Stimulated activated CD4-positive, alpha-beta T cell treated with anti-CD3 and anti-CD28 coated beads, Interleukin-15, amount 100 ng/mL, for 1 hour (primary cell): ENCODE data around the gene RADIL.

Source experiments
- DNase-seq, 2 donors: peaks; one replicate each; pipeline ENCODE4 v3.0.0-alpha.2; 2020; ENCODE audit warnings: low read depth in 1 of 2, low spot score in 1 of 2

The RADIL gene

GRCh38 chr7:4758791-4759190 lies 124.7 kb downstream of the RADIL start:
- no peak for DNase-seq

- no peak for DNase-seq
Observed at GRCh38 chr7:4758111-4758510, 125.4 kb downstream of the RADIL start.

GRCh38 chr7:4755045-4755444 lies 128.5 kb downstream of the RADIL start:
- DNase-seq = no peak

GRCh38 chr7:4754433-4755010 lies 129.0 kb downstream of the RADIL start:
- DNase-seq = no peak

GRCh38 chr7:4753598-4754432 lies 129.7 kb downstream of the RADIL start:
- DNase-seq = peak; percentile 73 to 76

- DNase-seq = no peak
Observed at GRCh38 chr7:4751398-4751947, 132.0 kb downstream of the RADIL start.

- no peak for DNase-seq
Observed at GRCh38 chr7:4749798-4750197, 133.7 kb downstream of the RADIL start.

- DNase-seq = no peak
Observed at GRCh38 chr7:4749363-4749762, 134.2 kb downstream of the RADIL start.
